OCI-LY1 (cell line): ENCODE measurements around the gene SLC19A1.

ENCODE experiments used
- H2AFZ ChIP-seq: fragments of 200-600 bp; sonication (generic), shearing (Covaris generic); 2 replicates; pipeline ENCODE4 v1.6.0; 2014; ENCODE audit warnings: antibody characterized with exemption, mild to moderate bottlenecking, low read length
- H3F3A ChIP-seq: fragments of 200-600 bp; sonication (generic), shearing (Covaris generic); 2 replicates; pipeline ENCODE4 v1.6.0; 2014; ENCODE audit warnings: mild to moderate bottlenecking, antibody characterized with exemption, low read length, moderate library complexity; ENCODE audit not compliant: insufficient read depth
- H3K27ac ChIP-seq: fragments of 200-600 bp; sonication (generic); 2 replicates; pipeline ENCODE4 v1.5.1; 2014; ENCODE audit warnings: low read length, mixed run types, mild to moderate bottlenecking, low read depth; ENCODE audit not compliant: poor library complexity, severe bottlenecking
- H3K27me3 ChIP-seq: fragments of 200-600 bp; sonication (generic); 2 replicates; pipeline ENCODE4 v1.6.0; 2014; ENCODE audit warnings: antibody characterized with exemption, mild to moderate bottlenecking, low read length, moderate library complexity; ENCODE audit not compliant: insufficient read depth
- H3K36me3 ChIP-seq: fragments of 200-600 bp; sonication (generic); 2 replicates; pipeline ENCODE4 v1.6.1; 2014; ENCODE audit warnings: mild to moderate bottlenecking, antibody characterized with exemption, low read length, moderate library complexity, mixed read lengths; ENCODE audit not compliant: insufficient read depth
- H3K4me1 ChIP-seq: fragments of 200-600 bp; sonication (generic); 2 replicates; pipeline ENCODE4 v1.5.1; 2014; ENCODE audit warnings: mild to moderate bottlenecking, low read length, moderate library complexity; ENCODE audit not compliant: insufficient read depth, severe bottlenecking
- H3K4me2 ChIP-seq: fragments of 200-600 bp; sonication (generic), shearing (Covaris generic); 2 replicates; pipeline ENCODE4 v1.6.1; 2014; ENCODE audit warnings: low read length
- H3K4me3 ChIP-seq: fragments of 200-600 bp; sonication (generic); 2 replicates; pipeline ENCODE4 v1.5.1; 2014; ENCODE audit warnings: low read length, low read depth, mild to moderate bottlenecking, mixed read lengths; ENCODE audit not compliant: poor library complexity, severe bottlenecking
- H3K79me2 ChIP-seq: fragments of 200-600 bp; shearing (Covaris generic); 2 replicates; pipeline ENCODE4 v1.6.1; 2016; ENCODE audit warnings: mixed run types, low read length, mixed read lengths; ENCODE audit not compliant: insufficient read depth
- H3K9ac ChIP-seq: fragments of 200-600 bp; sonication (generic), shearing (Covaris generic); 2 replicates; pipeline ENCODE4 v1.6.1; 2014; ENCODE audit warnings: mild to moderate bottlenecking, low read length, mixed read lengths
- H3K9me2 ChIP-seq: fragments of 200-600 bp; sonication (generic), shearing (Covaris generic); 2 replicates; pipeline ENCODE4 v1.6.1; 2014; ENCODE audit warnings: low read depth, mild to moderate bottlenecking, low read length, mixed read lengths
- H3K9me3 ChIP-seq: fragments of 200-600 bp; shearing (Covaris generic); 2 replicates; pipeline ENCODE4 v1.6.1; 2014; ENCODE audit warnings: low read length, mixed read lengths
- H4K20me1 ChIP-seq: fragments of 200-600 bp; sonication (generic), shearing (Covaris generic); 2 replicates; pipeline ENCODE4 v1.6.0; 2016; ENCODE audit warnings: mild to moderate bottlenecking, low read length; ENCODE audit not compliant: insufficient read depth
- EZH2 ChIP-seq: fragments of 200-600 bp; sonication (generic), shearing (Covaris generic); IDR thresholded peaks from 2 replicates; pipeline ENCODE4 v1.8.0; 2017; ENCODE audit warnings: borderline replicate concordance, mixed run types, mild to moderate bottlenecking, antibody characterized with exemption, low read length, moderate library complexity, mixed read lengths
- TF ChIP-seq, protein P1 (sequence below): fragments of 200-600 bp; sonication (generic), shearing (Covaris generic); IDR thresholded peaks from 2 replicates; pipeline ENCODE4 v1.5.1; 2017; ENCODE audit warnings: mild to moderate bottlenecking, antibody characterized with exemption, low read length, moderate library complexity, mixed read lengths

SLC19A1 gene

GRCh38 chr21:45542242-45542666 is at the start of gene SLC19A1:
Gene SLC19A1 (minus strand): TSS chr21:45542440. CDS start chr21:45537959, 4,481 bp downstream.
- Histone ChIP-seq H3K9me2 (no peaks in the 10 kb centered on the region), H3K4me2 (peak within 1 kb of the TSS; percentile 76), H3K79me2 (no peaks in the 10 kb centered on the region), H3K27ac (no peak within 1 kb of the TSS), H3K4me1 (peaks cover 7% of the 10 kb centered on the region), H2AFZ (no peak within 1 kb of the TSS), H4K20me1 (no peaks in the 10 kb centered on the region), H3K9me3 (no peaks in the 10 kb centered on the region), H3F3A (no peaks in the 10 kb centered on the region), H3K9ac (peak within 1 kb of the TSS; percentile 69), H3K27me3 (no peaks in the 10 kb centered on the region; the same call in 1 of the 2 replicates), H3K36me3 (no peaks in the 10 kb centered on the region), H3K4me3 (peak within 1 kb of the TSS; percentile 64)
- TF ChIP-seq EZH2 = no peak
- TF ChIP-seq, protein P1, sequence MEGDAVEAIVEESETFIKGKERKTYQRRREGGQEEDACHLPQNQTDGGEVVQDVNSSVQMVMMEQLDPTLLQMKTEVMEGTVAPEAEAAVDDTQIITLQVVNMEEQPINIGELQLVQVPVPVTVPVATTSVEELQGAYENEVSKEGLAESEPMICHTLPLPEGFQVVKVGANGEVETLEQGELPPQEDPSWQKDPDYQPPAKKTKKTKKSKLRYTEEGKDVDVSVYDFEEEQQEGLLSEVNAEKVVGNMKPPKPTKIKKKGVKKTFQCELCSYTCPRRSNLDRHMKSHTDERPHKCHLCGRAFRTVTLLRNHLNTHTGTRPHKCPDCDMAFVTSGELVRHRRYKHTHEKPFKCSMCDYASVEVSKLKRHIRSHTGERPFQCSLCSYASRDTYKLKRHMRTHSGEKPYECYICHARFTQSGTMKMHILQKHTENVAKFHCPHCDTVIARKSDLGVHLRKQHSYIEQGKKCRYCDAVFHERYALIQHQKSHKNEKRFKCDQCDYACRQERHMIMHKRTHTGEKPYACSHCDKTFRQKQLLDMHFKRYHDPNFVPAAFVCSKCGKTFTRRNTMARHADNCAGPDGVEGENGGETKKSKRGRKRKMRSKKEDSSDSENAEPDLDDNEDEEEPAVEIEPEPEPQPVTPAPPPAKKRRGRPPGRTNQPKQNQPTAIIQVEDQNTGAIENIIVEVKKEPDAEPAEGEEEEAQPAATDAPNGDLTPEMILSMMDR = no peak

DNA sequence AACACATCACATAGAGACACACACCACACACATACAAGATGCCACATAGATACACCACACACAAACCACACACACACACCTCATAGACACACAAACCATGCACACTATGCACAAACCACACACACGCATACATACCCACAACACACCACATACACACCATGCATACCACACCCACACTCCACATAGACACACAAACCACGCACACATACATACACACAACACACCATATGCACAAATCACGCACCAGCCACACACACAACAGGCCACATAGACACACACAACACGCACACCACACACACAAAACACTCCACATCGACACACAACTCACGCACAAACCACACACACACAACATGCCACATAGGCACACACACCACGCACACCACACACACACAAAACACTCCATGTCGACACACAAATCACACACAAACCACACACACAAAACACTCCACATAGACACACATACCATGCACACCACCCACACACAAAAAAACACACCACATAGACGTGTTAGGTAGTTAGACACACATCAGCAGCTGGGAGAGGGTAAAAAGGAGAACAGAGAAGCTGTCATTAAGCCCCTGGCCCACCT is 49.5 kb upstream of the SLC19A1 start:
- Histone ChIP-seq H3F3A (no peaks in the 10 kb centered on the region), H3K9me3 (no peaks in the 10 kb centered on the region), H3K9ac (no peak overlapping the region), H3K27me3 (no peaks in the 10 kb centered on the region; the same call in 1 of the 2 replicates), H3K4me2 (no peak overlapping the region), H3K9me2 (no peaks in the 10 kb centered on the region), H2AFZ (no peak overlapping the region), H3K27ac (no peak overlapping the region), H3K79me2 (no peaks in the 10 kb centered on the region), H3K36me3 (no peaks in the 10 kb centered on the region), H4K20me1 (no peaks in the 10 kb centered on the region), H3K4me1 (no peaks in the 10 kb centered on the region), H3K4me3 (no peak overlapping the region)
- TF ChIP-seq, protein P1 = no peak
- TF ChIP-seq EZH2 = no peak

DNA sequence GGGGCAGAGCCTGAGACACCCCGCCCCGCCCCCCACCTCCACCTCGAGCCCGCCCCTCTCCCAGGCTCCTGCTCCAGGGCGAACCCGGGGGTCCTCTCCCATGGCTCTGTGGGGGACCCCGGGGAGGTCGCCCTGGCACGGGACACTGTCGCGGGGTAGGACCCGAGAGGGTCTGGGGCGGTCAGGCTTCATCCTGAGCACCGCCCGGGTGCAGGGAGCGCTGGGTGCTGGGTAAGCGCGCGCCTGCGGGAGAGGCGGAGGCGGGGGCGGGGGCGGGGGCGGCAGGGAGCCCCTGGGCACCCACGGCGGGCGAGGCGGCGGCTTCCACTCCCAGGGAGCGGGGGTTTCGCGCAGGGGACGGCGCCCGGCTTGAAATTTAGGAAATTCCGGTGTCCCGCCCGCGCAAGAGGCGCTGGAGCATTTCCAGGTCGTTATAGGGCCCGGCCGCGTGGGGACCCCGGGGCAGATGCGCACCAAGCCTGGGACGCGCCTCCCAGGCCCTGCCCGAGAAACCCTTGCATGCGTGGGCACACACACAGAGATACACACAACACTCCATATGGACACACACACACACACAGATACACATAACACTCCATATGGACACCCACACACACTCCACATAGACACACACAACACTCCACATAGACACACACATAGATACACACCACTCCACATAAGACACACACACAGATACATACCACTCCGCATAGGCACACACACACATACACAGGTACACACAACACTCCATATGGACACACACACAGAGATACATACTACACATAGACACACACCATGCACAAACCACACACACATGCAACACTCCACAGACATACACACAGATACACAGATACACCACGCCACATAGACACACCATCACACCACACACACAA is 48.7 kb upstream of the SLC19A1 start:
- Histone ChIP-seq H3K9me3 (no peaks in the 10 kb centered on the region; the same call in 1 of the 2 replicates), H2AFZ (no peak overlapping the region), H3K36me3 (no peaks in the 10 kb centered on the region), H3K9me2 (no peaks in the 10 kb centered on the region), H3K4me1 (no peaks in the 10 kb centered on the region), H3K4me2 (no peak overlapping the region), H4K20me1 (no peaks in the 10 kb centered on the region), H3F3A (no peaks in the 10 kb centered on the region), H3K4me3 (no peak overlapping the region), H3K9ac (no peak overlapping the region), H3K79me2 (no peaks in the 10 kb centered on the region), H3K27me3 (no peaks in the 10 kb centered on the region; the same call in 1 of the 2 replicates), H3K27ac (no peak overlapping the region)
- TF ChIP-seq EZH2 = no peak
- TF ChIP-seq, protein P1 = no peak
